Keratinocyte (primary cell): ENCODE data around the gene ABCC10.
"Not testable (repeated sequence)": the region's sequence is repeated elsewhere in the genome, so short reads cannot be mapped to it uniquely, and the experiment has no call there.

Source experiments
- EZH2 ChIP-seq: IDR thresholded peaks from one replicate; pipeline ENCODE4 v1.6.1; 2012; ENCODE audit warnings: inconsistent platforms, mild to moderate bottlenecking, low read length, moderate library complexity
- TF ChIP-seq, protein P1 (sequence below), 3 experiments: IDR thresholded peaks in 1 of 3; conservative IDR thresholded peaks in 1 of 3; optimal IDR thresholded peaks in 1 of 3; 2 replicates in 2 of 3; 3 replicates in 1 of 3; pipeline versions ENCODE3 to v1.5.1; 2011; ENCODE audit warnings: low read length in 3 of 3, mild to moderate bottlenecking in 3 of 3, moderate library complexity in 2 of 3, control low read depth in 1 of 3, inconsistent platforms in 1 of 3; ENCODE audit not compliant: insufficient read depth in 2 of 3; ENCODE audit errors: extremely low read depth in 1 of 3

DNA sequence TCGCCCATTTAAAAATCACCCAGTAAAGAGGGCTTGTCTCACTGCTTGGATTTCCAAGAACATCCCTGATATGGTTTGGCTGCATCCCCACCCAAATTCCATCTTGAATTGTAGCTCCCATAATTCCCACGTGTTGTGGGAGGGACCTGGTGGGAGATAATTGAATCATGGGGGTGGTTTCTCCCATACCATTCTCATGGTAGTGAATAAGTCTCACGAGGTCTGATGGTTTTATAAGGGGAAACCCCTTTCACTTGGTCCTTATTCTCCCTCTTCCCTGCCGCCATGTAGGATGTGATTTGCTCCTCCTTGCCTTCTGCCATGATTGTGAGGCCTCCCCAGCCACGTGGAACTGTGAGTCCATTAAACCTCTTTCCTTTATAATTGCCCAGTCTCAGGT is 39.9 kb downstream of the ABCC10 start:
- TF ChIP-seq, protein P1, sequence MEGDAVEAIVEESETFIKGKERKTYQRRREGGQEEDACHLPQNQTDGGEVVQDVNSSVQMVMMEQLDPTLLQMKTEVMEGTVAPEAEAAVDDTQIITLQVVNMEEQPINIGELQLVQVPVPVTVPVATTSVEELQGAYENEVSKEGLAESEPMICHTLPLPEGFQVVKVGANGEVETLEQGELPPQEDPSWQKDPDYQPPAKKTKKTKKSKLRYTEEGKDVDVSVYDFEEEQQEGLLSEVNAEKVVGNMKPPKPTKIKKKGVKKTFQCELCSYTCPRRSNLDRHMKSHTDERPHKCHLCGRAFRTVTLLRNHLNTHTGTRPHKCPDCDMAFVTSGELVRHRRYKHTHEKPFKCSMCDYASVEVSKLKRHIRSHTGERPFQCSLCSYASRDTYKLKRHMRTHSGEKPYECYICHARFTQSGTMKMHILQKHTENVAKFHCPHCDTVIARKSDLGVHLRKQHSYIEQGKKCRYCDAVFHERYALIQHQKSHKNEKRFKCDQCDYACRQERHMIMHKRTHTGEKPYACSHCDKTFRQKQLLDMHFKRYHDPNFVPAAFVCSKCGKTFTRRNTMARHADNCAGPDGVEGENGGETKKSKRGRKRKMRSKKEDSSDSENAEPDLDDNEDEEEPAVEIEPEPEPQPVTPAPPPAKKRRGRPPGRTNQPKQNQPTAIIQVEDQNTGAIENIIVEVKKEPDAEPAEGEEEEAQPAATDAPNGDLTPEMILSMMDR (optimal IDR thresholded peaks at IDR 0.05 in 1 of 3, IDR thresholded peaks at IDR 0.05 in 1 of 3, conservative IDR thresholded peaks at IDR 0.05 in 1 of 3; ENCODE audit: extremely low read depth in 1 of 3, insufficient read depth in 2 of 3, low read length in 3 of 3), result not testable (repeated sequence)
- TF ChIP-seq EZH2, result not testable (repeated sequence)
